ENCODE results near the gene EHMT2. TPM values are rescaled to one million over a fixed set of nuclear protein-coding genes. Genes with fewer than 3 reads are reported as not detected.

Gene EHMT2
- total RNA-seq, 1 donor from 2014 or later: 202 TPM

GRCh38 chr6:31836474-31837368 lies 60.8 kb downstream of the EHMT2 start:
- no peak for DNase-seq (ENCODE audit: low read depth, low spot score)
- H3K4me3 Mint-ChIP-seq: peak overlapping the region; percentile 98
- no peaks in the 10 kb centered on the region for H3K9me3 Mint-ChIP-seq
- peak overlapping the region; percentile 88 for H3K27ac Mint-ChIP-seq (ENCODE audit: unreplicated experiment)
- H3K27me3 Mint-ChIP-seq (ENCODE audit: low read depth): no peaks in the 10 kb centered on the region
- no peak for TF ChIP-seq CTCF (conservative IDR thresholded peaks at IDR 0.05)
- H3K36me3 Mint-ChIP-seq (ENCODE audit: low read depth): peaks cover 43% of the 10 kb centered on the region
- peaks cover 41% of the 10 kb centered on the region for H3K4me1 Mint-ChIP-seq

GRCh38 chr6:31836047-31836473 lies 61.4 kb downstream of the EHMT2 start:
- H3K4me1 Mint-ChIP-seq: peaks cover 42% of the 10 kb centered on the region
- peaks cover 41% of the 10 kb centered on the region for H3K36me3 Mint-ChIP-seq (ENCODE audit: low read depth)
- peak overlapping the region; percentile 98 for H3K4me3 Mint-ChIP-seq
- no peak for DNase-seq (ENCODE audit: low read depth, low spot score)
- H3K27ac Mint-ChIP-seq (ENCODE audit: unreplicated experiment): peak overlapping the region; percentile 88
- no peak for TF ChIP-seq CTCF (conservative IDR thresholded peaks at IDR 0.05)
- H3K27me3 Mint-ChIP-seq (ENCODE audit: low read depth): no peaks in the 10 kb centered on the region
- H3K9me3 Mint-ChIP-seq: no peaks in the 10 kb centered on the region

GRCh38 chr6:31834367-31835250 lies 62.9 kb downstream of the EHMT2 start:
- peaks cover 56% of the 10 kb centered on the region for H3K4me1 Mint-ChIP-seq
- TF ChIP-seq CTCF (conservative IDR thresholded peaks at IDR 0.05): no peak

GRCh38 chr6:31831350-31832215 lies 65.9 kb downstream of the EHMT2 start:
- no peak for DNase-seq (ENCODE audit: low read depth, low spot score)
- TF ChIP-seq CTCF (conservative IDR thresholded peaks at IDR 0.05): no peak
- Mint-ChIP-seq H3K4me3 (peak overlapping the region; percentile 92), H3K9me3 (no peaks in the 10 kb centered on the region), H3K27ac (ENCODE audit: unreplicated experiment) (no peak overlapping the region), H3K27me3 (ENCODE audit: low read depth) (peaks cover 10% of the 10 kb centered on the region), H3K36me3 (ENCODE audit: low read depth) (peaks cover 14% of the 10 kb centered on the region), H3K4me1 (peaks cover 50% of the 10 kb centered on the region)

More at GRCh38 chr6:31834367-31835250, 62.9 kb downstream of the EHMT2 start:
- H3K27me3 Mint-ChIP-seq (ENCODE audit: low read depth): peaks cover 3% of the 10 kb centered on the region
- no peaks in the 10 kb centered on the region for H3K9me3 Mint-ChIP-seq
- peak; percentile 80 for DNase-seq (ENCODE audit: low read depth, low spot score)
- H3K36me3 Mint-ChIP-seq (ENCODE audit: low read depth): peaks cover 33% of the 10 kb centered on the region
- peak overlapping the region; percentile 98 for H3K4me3 Mint-ChIP-seq
- peak overlapping the region; percentile 100 for H3K27ac Mint-ChIP-seq (ENCODE audit: unreplicated experiment)

Data from neural crest cell (in vitro differentiated cells).